Panc1 (cell line): ENCODE results near the gene ZNF710. TPM values are rescaled to one million over a fixed set of nuclear protein-coding genes. Genes with fewer than 3 reads are reported as not detected.
"Not testable (repeated sequence)": the region's sequence is repeated elsewhere in the genome, so short reads cannot be mapped to it uniquely, and the experiment has no call there.

Experiments
- ATAC-seq: fragments of 200-7000 bp; cut with Tn5 transposase; 2 replicates; pipeline ENCODE4 v1.9.1; 2020; ENCODE audit warnings: mild to moderate bottlenecking, moderate library complexity
- BruUV-seq: library from RNA; stranded (reverse); fragments of 400-500 nt; replicated peaks from 2 replicates; lab custom pipeline; 2021; lab: Mats Ljungman, UMichigan
- CTCF ChIA-PET: fragments of 300-600 bp; sonication (Branson Sonifier 250); formaldehyde crosslinking; loops from one replicate; lab custom pipeline; 2022; ENCODE audit warnings: antibody characterized with exemption; lab: Charles Lee
- POLR2A ChIA-PET: fragments of 300-600 bp; sonication (Branson Sonifier 250); formaldehyde crosslinking; loops from one replicate; lab custom pipeline; 2022; ENCODE audit warnings: antibody characterized with exemption; lab: Charles Lee
- DNase-seq: peaks from one replicate; pipeline ENCODE4 v3.0.0-alpha.2; 2010; ENCODE audit warnings: low read depth, low spot score
- H3K27ac ChIP-seq: 2 replicates; pipeline ENCODE4 v1.5.1; 2011; ENCODE audit warnings: mild to moderate bottlenecking, low read length, inconsistent platforms
- H3K27me3 ChIP-seq: fragments of 200-500 bp; sonication (Bioruptor generic); 2 replicates; pipeline ENCODE4 v1.6.0; 2014; ENCODE audit warnings: low read length, inconsistent platforms; ENCODE audit not compliant: control insufficient read depth, insufficient read depth
- H3K36me3 ChIP-seq: fragments of 200-500 bp; sonication (Bioruptor generic); 2 replicates; pipeline ENCODE4 v1.5.1; 2014; ENCODE audit warnings: inconsistent platforms, mild to moderate bottlenecking, low read length, moderate library complexity; ENCODE audit not compliant: control insufficient read depth, insufficient read depth
- H3K4me1 ChIP-seq: 2 replicates; pipeline ENCODE4 v1.5.1; 2011; ENCODE audit warnings: inconsistent platforms, mild to moderate bottlenecking, low read length, moderate library complexity; ENCODE audit not compliant: control insufficient read depth, insufficient read depth
- H3K4me3 ChIP-seq, 2 experiments: 2 replicates each; pipeline ENCODE4 v1.5.1; 2011 to 2012; ENCODE audit warnings: low read depth in 2 of 2, low read length in 2 of 2, mild to moderate bottlenecking in 2 of 2, inconsistent platforms in 1 of 2, moderate library complexity in 1 of 2
- H3K9me3 ChIP-seq: fragments of 200-500 bp; sonication (Bioruptor generic); 2 replicates; pipeline ENCODE4 v1.5.1; 2014; ENCODE audit warnings: low read depth, mild to moderate bottlenecking, inconsistent platforms, low read length, moderate library complexity; ENCODE audit not compliant: control insufficient read depth, insufficient read depth
- POLR2AphosphoS5 ChIP-seq: IDR thresholded peaks from 2 replicates; pipeline ENCODE4 v1.6.1; 2012; ENCODE audit warnings: mild to moderate bottlenecking, low read depth, low read length, moderate library complexity
- SIN3A ChIP-seq: IDR thresholded peaks from 2 replicates; pipeline ENCODE4 v1.6.1; 2012; ENCODE audit warnings: low read depth, mild to moderate bottlenecking, low read length, moderate library complexity, borderline replicate concordance; ENCODE audit not compliant: insufficient read depth
- TCF7L2 ChIP-seq: IDR thresholded peaks from 2 replicates; pipeline ENCODE4 v1.6.1; 2011; ENCODE audit warnings: mild to moderate bottlenecking, low read depth, low read length, inconsistent platforms
- in situ Hi-C: cut with HindIII; loops from 2 replicates; pipeline ENCODE4 v1.10.0; 2016; ENCODE audit warnings: low sequenced_read_pairs, low pct_unique_long_range_greater_than_20kb
- intact Hi-C: fragments of 100-400 bp; cut with micrococcal nuclease; formaldehyde crosslinking; loops from one replicate; pipeline ENCODE4 v1.10.0; 2022; ENCODE audit not compliant: unreplicated experiment
- total RNA-seq: library from RNA; stranded (reverse); gene quantifications from one replicate; pipeline ENCODE4 v1.2.1, GENCODE V29; 2021; ENCODE audit not compliant: unreplicated experiment
- TF ChIP-seq, protein P1 (sequence below), 2 experiments: IDR thresholded peaks; 2 replicates each; pipeline ENCODE4 v1.6.1; 2011 to 2012; ENCODE audit warnings: low read depth in 2 of 2, control low read depth in 1 of 2, low read length in 1 of 2, mild to moderate bottlenecking in 1 of 2, moderate library complexity in 1 of 2; ENCODE audit not compliant: insufficient read depth in 1 of 2
- TF ChIP-seq, protein P2 (sequence below): fragments of 450-650 bp; IDR thresholded peaks from 2 replicates; pipeline ENCODE4 v1.5.1; 2017; ENCODE audit warnings: mild to moderate bottlenecking

ZNF710 gene
- total RNA-seq, 1 experiment from 2014 or later = 15.8 TPM

DNA sequence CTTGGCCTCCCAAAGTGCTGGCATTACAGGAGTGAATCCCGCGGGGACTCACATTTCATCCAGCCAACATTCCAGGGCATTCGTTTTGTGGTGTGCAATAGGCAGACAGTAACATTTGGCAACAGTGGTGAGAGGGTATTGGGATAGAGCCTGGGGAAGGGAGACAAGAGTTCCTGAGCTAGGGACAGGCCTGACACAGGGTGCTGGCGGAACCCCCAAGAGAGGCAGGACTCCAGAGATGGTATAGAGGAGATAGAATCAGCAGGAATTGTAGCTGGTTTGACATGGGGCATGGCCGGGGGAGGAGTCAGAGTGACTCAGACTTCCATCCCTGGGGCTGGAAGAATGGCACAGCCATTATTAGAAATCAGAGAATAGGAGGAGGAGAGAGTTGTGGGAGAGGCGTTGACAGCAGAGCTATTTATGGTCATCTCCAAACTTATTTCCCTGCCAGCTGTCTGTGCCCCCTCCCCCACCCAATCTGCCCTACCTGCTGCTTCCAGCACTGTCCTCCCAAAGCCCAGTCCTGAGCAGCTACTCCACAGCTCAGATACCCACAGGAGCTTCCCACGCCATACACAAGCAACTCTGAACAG, 105.5 kb downstream of the ZNF710 start:
- in situ Hi-C loops = no loop called here
- intact Hi-C loops = no loop called here
- no peak for TF ChIP-seq SIN3A
- no peak for TF ChIP-seq POLR2AphosphoS5
- TF ChIP-seq, protein P1, sequence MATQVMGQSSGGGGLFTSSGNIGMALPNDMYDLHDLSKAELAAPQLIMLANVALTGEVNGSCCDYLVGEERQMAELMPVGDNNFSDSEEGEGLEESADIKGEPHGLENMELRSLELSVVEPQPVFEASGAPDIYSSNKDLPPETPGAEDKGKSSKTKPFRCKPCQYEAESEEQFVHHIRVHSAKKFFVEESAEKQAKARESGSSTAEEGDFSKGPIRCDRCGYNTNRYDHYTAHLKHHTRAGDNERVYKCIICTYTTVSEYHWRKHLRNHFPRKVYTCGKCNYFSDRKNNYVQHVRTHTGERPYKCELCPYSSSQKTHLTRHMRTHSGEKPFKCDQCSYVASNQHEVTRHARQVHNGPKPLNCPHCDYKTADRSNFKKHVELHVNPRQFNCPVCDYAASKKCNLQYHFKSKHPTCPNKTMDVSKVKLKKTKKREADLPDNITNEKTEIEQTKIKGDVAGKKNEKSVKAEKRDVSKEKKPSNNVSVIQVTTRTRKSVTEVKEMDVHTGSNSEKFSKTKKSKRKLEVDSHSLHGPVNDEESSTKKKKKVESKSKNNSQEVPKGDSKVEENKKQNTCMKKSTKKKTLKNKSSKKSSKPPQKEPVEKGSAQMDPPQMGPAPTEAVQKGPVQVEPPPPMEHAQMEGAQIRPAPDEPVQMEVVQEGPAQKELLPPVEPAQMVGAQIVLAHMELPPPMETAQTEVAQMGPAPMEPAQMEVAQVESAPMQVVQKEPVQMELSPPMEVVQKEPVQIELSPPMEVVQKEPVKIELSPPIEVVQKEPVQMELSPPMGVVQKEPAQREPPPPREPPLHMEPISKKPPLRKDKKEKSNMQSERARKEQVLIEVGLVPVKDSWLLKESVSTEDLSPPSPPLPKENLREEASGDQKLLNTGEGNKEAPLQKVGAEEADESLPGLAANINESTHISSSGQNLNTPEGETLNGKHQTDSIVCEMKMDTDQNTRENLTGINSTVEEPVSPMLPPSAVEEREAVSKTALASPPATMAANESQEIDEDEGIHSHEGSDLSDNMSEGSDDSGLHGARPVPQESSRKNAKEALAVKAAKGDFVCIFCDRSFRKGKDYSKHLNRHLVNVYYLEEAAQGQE (IDR thresholded peaks at IDR 0.05; ENCODE audit: insufficient read depth in 1 of 2, low read depth in 2 of 2, low read length in 1 of 2) = no peak
- no peak for TF ChIP-seq TCF7L2
- TF ChIP-seq, protein P2, sequence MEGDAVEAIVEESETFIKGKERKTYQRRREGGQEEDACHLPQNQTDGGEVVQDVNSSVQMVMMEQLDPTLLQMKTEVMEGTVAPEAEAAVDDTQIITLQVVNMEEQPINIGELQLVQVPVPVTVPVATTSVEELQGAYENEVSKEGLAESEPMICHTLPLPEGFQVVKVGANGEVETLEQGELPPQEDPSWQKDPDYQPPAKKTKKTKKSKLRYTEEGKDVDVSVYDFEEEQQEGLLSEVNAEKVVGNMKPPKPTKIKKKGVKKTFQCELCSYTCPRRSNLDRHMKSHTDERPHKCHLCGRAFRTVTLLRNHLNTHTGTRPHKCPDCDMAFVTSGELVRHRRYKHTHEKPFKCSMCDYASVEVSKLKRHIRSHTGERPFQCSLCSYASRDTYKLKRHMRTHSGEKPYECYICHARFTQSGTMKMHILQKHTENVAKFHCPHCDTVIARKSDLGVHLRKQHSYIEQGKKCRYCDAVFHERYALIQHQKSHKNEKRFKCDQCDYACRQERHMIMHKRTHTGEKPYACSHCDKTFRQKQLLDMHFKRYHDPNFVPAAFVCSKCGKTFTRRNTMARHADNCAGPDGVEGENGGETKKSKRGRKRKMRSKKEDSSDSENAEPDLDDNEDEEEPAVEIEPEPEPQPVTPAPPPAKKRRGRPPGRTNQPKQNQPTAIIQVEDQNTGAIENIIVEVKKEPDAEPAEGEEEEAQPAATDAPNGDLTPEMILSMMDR = no peak
- ATAC-seq = peak; percentile 35
- DNase-seq = no peak
- BruUV-seq = no TSS peak
- Histone ChIP-seq H3K36me3 (no peaks in the 10 kb centered on the region), H3K27me3 (no peaks in the 10 kb centered on the region), H3K4me3 (no peak overlapping the region), H3K9me3 (no peaks in the 10 kb centered on the region), H3K27ac (peak overlapping the region; percentile 35; the same call in 1 of the 2 replicates), H3K4me1 (peaks cover 30% of the 10 kb centered on the region)
- CTCF ChIA-PET = interaction anchor here (0.6 kb wide), 1 partner anchor 41 kb away, joined by 4 read pairs; no protein-coding TSS in a partner anchor
- POLR2A ChIA-PET = no interaction called here

DNA sequence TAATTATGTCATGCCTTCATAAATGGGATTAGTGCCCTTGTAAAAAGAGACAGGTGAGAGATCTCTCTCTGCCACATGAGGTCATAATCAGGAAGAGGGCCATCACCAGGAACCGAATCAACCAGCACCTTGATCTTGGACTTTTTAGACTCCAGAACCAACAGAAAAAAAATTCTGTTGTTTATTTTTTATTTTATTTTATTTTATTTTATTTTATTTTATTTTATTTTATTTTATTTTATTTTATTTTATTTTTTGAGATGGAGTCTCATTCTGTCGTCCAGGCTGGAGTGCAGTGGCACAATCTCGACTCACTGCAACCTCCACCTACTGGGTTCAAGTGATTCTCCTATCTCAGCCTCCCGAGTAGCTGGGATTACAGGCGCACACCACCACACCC, 106.9 kb downstream of the ZNF710 start:
- BruUV-seq, in situ Hi-C loops, CTCF ChIA-PET, intact Hi-C loops, H3K27me3 ChIP-seq, POLR2A ChIA-PET, H3K27ac ChIP-seq, H3K9me3 ChIP-seq, ATAC-seq, DNase-seq, H3K36me3 ChIP-seq, H3K4me3 ChIP-seq: not testable (repeated sequence)
- H3K4me1 ChIP-seq = peaks cover 29% of the 10 kb centered on the region

DNA sequence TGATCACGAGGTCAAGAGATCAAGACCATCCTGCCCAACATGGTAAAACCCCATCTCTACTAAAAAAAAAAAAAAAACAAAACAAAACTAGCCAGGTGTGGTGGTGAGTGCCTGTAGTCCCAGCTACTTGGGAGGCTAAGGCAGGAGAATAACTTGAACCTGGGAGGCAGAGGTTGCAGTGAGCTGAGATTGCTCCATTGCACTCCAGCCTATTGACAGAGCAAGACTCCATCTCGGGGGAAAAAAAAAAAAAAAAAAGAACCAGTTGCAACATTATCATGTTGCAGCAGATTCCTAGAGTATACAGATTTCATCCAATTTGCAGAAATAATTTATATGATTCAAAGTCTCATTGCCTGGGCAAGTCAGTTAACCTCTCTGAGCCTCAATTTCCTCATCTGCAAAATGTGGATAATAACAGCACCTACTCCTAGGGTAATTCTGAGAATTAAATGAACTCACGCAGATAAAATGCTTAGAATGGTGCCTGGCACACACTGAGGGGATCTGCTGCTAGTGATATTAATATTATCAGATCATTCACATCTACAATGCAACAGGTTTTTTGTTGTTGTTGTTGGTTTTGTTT, 108.1 kb downstream of the ZNF710 start:
- H3K27ac ChIP-seq, H3K36me3 ChIP-seq, POLR2A ChIA-PET, H3K9me3 ChIP-seq, H3K27me3 ChIP-seq, DNase-seq, H3K4me3 ChIP-seq, in situ Hi-C loops, CTCF ChIA-PET, intact Hi-C loops, ATAC-seq, BruUV-seq: not testable (repeated sequence)
- peaks cover 20% of the 10 kb centered on the region for H3K4me1 ChIP-seq
